RWPE2 (cell line): ENCODE measurements around the gene ABHD4.

Source experiments
- ATAC-seq: fragments of 200-7000 bp; cut with Tn5 transposase; 3 replicates; pipeline ENCODE4 v1.9.1; 2021; ENCODE audit warnings: low read depth
- DNase-seq: peaks from one replicate; pipeline ENCODE4 v3.0.0-alpha.2; 2020; ENCODE audit warnings: low spot score
- H3K27ac ChIP-seq: fragments of 450-650 bp; 2 replicates; pipeline ENCODE4 v1.5.1; 2017; ENCODE audit warnings: mild to moderate bottlenecking; ENCODE audit not compliant: poor library complexity, severe bottlenecking
- H3K27me3 ChIP-seq: fragments of 250-450 bp; sonication (Bioruptor Pico); 2 replicates; pipeline ENCODE4 v1.5.1; 2021; ENCODE audit warnings: mild to moderate bottlenecking, moderate library complexity; ENCODE audit not compliant: insufficient read depth, poor library complexity, severe bottlenecking
- H3K36me3 ChIP-seq: fragments of 250-450 bp; sonication (Bioruptor Pico); 2 replicates; pipeline ENCODE4 v1.5.1; 2020; ENCODE audit warnings: low read depth, mild to moderate bottlenecking, moderate library complexity
- H3K4me1 ChIP-seq: fragments of 250-450 bp; sonication (Bioruptor Pico); 2 replicates; pipeline ENCODE4 v1.5.1; 2021; ENCODE audit warnings: mild to moderate bottlenecking, moderate library complexity; ENCODE audit not compliant: insufficient read depth, poor library complexity, severe bottlenecking
- H3K4me3 ChIP-seq: fragments of 250-450 bp; sonication (Bioruptor Pico); 2 replicates; pipeline ENCODE4 v1.5.1; 2021; ENCODE audit warnings: mild to moderate bottlenecking, moderate library complexity; ENCODE audit not compliant: severe bottlenecking
- H3K9me3 ChIP-seq: fragments of 250-450 bp; sonication (Bioruptor Pico); 2 replicates; pipeline ENCODE4 v1.5.1; 2021; ENCODE audit warnings: mild to moderate bottlenecking, moderate library complexity; ENCODE audit not compliant: severe bottlenecking
- CTCF ChIP-seq: fragments of 450-650 bp; IDR thresholded peaks from one replicate; pipeline ENCODE4 v1.5.1; 2017; ENCODE audit warnings: mild to moderate bottlenecking, moderate library complexity; ENCODE audit not compliant: poor library complexity, severe bottlenecking

ABHD4 gene

GRCh38 chr14:22572562-22573058, 25.5 kb upstream of the ABHD4 start:
- Histone ChIP-seq H3K9me3 (no peaks in the 10 kb centered on the region), H3K4me3 (no peak overlapping the region), H3K27ac (peak overlapping the region; percentile 64), H3K36me3 (peaks cover 89% of the 10 kb centered on the region), H3K27me3 (no peaks in the 10 kb centered on the region), H3K4me1 (peaks cover 14% of the 10 kb centered on the region)
- no peak for TF ChIP-seq CTCF
- ATAC-seq, result peak; percentile 87
- DNase-seq, result no peak

- H3K36me3 ChIP-seq, result peaks cover 84% of the 10 kb centered on the region
- DNase-seq (no peak), ATAC-seq (no peak)
- H3K27me3 ChIP-seq, result no peaks in the 10 kb centered on the region
- peaks cover 14% of the 10 kb centered on the region for H3K4me1 ChIP-seq
- peak overlapping the region; percentile 64 for H3K27ac ChIP-seq
- TF ChIP-seq CTCF, result no peak
- H3K9me3 ChIP-seq, result no peaks in the 10 kb centered on the region
- no peak overlapping the region for H3K4me3 ChIP-seq
Measured at GRCh38 chr14:22573804-22574203, 24.3 kb upstream of the ABHD4 start.

- ATAC-seq, result no peak
- Histone ChIP-seq H3K4me1 (peaks cover 8% of the 10 kb centered on the region), H3K9me3 (no peaks in the 10 kb centered on the region), H3K36me3 (peaks cover 62% of the 10 kb centered on the region), H3K27ac (no peak overlapping the region), H3K4me3 (no peak overlapping the region), H3K27me3 (no peaks in the 10 kb centered on the region)
- no peak for TF ChIP-seq CTCF
- no peak for DNase-seq
Measured at GRCh38 chr14:22577334-22577908, 20.7 kb upstream of the ABHD4 start.

- Histone ChIP-seq H3K27ac (no peak overlapping the region), H3K27me3 (no peaks in the 10 kb centered on the region), H3K36me3 (peaks cover 55% of the 10 kb centered on the region), H3K4me3 (no peak overlapping the region), H3K9me3 (no peaks in the 10 kb centered on the region), H3K4me1 (no peaks in the 10 kb centered on the region)
- TF ChIP-seq CTCF, result no peak
- DNase-seq (no peak), ATAC-seq (no peak)
Measured at GRCh38 chr14:22579236-22579635, 18.9 kb upstream of the ABHD4 start.

- Histone ChIP-seq H3K36me3 (peaks cover 53% of the 10 kb centered on the region), H3K27ac (no peak overlapping the region), H3K9me3 (no peaks in the 10 kb centered on the region), H3K27me3 (no peaks in the 10 kb centered on the region), H3K4me1 (no peaks in the 10 kb centered on the region), H3K4me3 (no peak overlapping the region)
- no peak for ATAC-seq
- no peak for TF ChIP-seq CTCF
- no peak for DNase-seq
Measured at GRCh38 chr14:22579881-22580280, 18.2 kb upstream of the ABHD4 start.
